GM18508 (cell line): ENCODE data around the gene UBTD1.

Experiments
- ATAC-seq: cut with Tn5 transposase; IDR thresholded peaks from one replicate; pipeline ENCODE4 v1.9.1; 2021; ENCODE audit warnings: moderate number of reproducible peaks; ENCODE audit not compliant: insufficient read depth, unreplicated experiment

UBTD1 gene

DNA sequence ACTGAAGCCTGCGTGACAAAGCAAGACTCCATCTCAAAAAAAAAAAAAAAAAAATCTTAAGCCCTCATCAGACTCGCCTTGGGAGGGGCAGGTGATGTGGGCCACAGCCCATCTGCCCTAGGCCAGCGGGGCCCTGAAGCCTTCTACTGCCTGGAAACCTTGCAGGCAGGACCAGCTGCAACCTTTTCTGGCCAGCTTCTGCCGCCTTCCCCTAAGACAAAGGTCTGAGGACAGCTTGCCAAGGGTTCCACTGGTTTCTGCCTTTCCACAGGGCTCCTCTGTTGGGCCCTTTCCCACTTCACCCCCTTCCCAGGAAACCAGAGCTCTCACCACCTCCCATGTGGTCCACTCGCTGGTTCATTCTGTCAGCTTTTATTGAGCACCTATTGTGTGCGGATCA, 35.2 kb downstream of the UBTD1 start:
- ATAC-seq: no peak

DNA sequence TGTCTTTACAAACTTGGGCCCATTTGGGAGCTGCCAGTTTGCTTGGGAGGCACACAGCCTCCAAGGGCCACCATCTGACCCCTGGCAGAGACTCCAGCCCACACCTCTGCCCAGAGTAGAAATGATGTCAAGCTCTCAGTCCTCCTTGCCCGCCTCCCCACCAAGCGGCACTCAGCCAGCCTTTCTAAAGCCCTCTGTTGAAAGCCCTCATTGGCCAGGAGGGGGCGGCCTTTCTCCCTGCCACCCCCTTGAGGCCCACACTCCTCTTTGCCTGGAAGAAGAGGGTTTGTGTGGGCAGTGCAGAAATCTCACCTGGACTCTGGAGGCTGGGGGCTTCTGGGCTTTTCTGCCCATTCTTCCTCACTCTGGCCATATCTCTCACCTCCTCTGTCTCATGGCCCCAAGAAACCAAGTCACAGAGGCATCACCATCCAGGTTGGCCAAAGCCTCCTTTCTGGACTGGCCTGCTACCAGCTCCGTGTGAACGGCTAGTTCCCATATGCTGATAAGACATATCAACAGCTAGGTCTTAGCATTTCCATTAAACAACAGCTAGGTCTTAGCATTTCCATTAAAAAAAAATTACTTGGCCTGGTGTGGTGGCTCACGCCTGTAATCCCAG, 36.1 kb downstream of the UBTD1 start:
- no peak for ATAC-seq

- no peak for ATAC-seq
These were observed 38.6 kb downstream of the UBTD1 start for GRCh38 chr10:97537186-97537869.

- no peak for ATAC-seq
These were observed 39.7 kb downstream of the UBTD1 start for GRCh38 chr10:97538411-97538810.

GRCh38 chr10:97538839-97539238, 40.1 kb downstream of the UBTD1 start:
- ATAC-seq: no peak

- ATAC-seq: no peak
These were observed 40.9 kb downstream of the UBTD1 start for GRCh38 chr10:97539523-97540200.

DNA sequence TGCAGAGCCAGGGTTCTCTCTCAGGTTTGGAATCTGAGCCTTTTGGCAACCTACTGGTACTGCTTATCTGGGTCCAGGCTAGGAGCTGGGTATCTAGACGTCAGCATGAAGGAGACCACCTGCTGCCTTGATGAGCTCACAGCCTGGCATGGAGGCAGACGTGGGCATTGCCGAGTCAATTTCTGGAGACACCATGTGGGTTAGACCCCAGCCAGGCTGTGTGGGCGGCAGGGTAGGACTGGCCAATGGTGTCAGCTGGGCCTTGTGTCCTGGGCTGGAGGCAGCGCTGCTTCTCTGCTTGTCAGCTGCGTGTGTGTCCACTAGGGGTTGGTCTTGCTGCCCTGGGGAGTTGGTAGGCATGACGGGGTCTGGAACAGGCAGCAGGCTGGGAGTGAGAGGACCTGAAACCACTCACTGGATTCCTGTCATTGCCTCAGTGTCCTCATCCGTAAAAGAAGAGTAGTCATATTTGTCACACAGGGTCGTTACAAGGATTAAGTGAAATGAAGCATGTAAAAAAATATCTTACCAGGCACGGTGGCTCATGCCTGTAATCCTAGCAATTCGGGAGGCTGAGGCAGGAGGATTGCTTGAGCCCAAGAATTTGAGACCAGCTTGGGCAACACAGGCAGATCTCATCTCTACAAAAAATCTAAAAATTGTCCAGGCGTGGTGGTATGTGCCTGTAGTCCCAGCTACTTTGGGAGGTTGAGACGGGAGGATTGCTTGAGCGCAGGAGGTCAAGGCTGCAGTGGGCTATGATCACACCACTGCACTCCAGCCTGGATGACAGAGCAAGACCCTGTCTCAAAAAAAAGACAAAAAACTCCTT, 42.2 kb downstream of the UBTD1 start:
- ATAC-seq: no peak

- ATAC-seq: no peak
These were observed 43.7 kb downstream of the UBTD1 start for GRCh38 chr10:97542169-97543024.

DNA sequence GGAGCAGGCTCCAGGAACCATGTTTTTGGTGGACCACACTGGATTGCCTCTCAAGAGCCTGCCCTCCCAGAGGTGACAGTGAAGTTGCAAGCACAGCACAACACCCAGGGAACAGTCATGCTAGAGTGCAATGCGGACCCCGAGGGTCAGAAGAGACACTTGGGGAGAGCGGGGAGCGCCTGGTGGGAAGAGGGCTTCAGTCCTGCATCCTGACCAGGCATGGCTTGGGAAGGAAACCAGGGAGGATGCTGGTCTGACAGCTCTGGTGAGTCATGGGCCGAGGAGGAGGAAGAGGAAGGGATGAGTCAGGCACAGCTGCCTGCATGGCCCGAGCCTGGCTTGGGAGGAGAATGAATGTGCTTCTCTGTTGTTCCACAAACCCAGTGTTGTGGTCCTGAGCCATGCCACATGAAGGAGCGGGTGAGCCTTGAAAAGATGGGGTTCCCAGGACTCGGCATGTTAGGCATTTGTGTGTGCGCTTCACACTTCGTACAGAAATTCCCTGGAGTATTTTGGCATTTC, 44.4 kb downstream of the UBTD1 start:
- ATAC-seq: no peak

- no peak for ATAC-seq
These were observed 47.9 kb downstream of the UBTD1 start for GRCh38 chr10:97546456-97547270.

GRCh38 chr10:97547271-97547600, 48.5 kb downstream of the UBTD1 start:
- no peak for ATAC-seq

DNA sequence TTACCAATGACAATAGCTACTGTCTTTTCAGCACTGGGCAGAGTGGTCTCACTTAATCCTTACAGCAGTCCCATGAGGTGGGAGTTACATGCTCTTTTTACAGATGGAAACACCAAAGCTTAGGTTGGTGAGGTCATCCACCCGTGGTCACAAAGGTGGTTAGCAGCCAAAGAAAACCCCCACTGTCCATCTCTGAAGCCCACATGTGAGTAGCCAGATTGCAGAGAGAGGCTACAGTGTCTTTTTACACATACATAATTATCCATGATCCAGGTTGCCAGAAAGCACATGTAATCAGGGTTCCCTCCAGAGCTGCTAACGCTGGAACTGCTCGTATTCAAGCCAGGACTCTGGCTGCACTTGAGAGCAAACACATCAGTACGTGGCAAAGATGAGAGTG, 49.2 kb downstream of the UBTD1 start:
- no peak for ATAC-seq

DNA sequence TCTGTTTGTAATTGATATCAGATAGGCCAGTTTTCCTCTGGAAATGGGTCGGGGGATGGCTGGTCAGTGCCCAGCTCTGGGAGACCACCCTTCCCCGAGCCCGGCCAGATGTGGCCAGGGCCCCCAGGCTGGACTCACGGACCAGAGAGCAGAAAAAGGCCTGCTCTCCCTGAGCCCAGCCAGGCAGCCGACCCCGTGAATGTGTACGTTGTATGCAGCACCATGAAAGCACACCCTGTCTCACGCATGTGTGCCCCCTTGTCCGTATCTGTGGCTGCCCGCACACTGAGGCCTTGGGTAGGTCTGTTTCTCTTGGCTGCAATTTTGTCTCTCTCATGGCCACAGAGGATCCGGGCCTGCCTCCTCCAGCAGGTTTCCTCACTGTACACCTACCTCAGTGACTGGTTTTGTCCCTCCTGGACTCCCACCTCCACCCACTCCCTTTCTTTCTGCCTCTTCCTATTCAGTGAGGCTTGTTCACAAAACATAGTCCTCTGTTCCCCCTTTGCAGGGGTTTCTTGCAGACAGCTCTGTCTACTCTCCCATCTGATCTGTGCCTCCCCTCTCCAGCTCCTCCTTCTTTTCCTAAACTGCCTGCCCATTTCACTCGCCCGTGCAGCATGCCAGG, 50.2 kb downstream of the UBTD1 start:
- no peak for ATAC-seq

DNA sequence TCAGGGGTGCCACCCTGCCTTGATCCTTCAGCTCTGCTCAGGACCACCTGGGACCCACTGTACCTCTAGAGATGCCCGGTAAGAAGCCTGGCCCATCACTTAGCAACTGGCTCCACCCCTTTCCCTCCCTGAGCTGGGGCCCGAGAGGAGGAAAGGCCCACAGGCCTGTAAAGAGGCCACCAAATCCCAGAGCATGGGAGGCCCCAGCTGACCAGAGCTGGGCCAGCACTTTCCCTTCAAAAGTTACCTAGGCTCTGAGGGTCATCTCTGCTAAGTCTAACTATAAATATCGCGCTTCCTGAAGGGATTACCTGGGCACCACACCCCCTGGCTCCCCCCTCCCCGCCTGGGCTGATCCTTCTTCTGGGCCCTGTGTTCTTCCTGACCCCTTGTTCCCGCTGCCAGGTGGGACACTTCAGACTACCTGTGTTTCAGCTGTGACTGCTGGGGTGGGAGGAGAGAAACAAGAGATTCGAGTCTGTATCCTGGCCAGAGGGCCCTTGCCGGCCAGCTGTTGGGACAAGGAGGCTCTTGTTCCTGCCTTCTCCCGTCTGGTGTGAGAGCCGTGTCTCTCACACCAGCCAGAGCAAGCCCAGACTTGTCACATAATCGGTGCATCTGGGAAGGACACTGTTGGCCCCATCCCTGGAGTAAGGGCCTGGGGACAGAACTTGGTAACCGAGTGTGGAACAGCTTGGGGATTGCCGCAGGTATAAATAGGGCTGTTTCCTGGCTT, 51.0 kb downstream of the UBTD1 start:
- ATAC-seq: no peak

GRCh38 chr10:97550336-97551149, 51.8 kb downstream of the UBTD1 start:
- no peak for ATAC-seq

GRCh38 chr10:97551271-97551670, 52.5 kb downstream of the UBTD1 start:
- no peak for ATAC-seq

DNA sequence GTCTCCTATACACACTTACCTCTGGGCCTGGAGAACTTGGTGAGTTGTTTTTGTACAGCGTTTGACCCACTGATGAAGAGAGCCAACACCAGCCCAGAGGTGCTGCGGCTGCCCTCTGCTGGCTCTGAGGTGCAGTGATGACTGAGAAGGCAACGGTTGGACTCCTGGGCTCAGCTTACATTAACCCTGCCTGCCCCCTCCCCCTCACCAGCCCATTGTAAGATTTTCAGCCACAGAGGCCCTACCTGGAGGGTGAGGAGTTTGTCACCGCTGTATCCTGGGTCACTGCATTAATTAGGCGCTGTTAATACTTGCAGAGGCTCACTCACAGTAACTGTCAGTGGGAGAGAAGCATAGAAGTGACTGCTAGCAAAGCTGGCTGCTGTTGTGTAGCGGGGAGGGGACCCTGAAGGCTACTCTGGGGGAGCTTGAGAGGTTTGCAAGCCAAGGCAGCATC, 54.9 kb downstream of the UBTD1 start:
- no peak for ATAC-seq
